GM10266 (cell line): ENCODE measurements around the gene ROBO2.

Experiments
- DNase-seq: peaks from one replicate; pipeline ENCODE4 v3.0.0; 2012; ENCODE audit errors: extremely low spot score
- TF ChIP-seq, protein P1 (sequence below): IDR thresholded peaks from 2 replicates; pipeline ENCODE4 v1.5.1; 2012; ENCODE audit warnings: mild to moderate bottlenecking, low read depth; ENCODE audit not compliant: control insufficient read depth, insufficient read depth; ENCODE audit errors: missing control alignments

Gene ROBO2, protein sequence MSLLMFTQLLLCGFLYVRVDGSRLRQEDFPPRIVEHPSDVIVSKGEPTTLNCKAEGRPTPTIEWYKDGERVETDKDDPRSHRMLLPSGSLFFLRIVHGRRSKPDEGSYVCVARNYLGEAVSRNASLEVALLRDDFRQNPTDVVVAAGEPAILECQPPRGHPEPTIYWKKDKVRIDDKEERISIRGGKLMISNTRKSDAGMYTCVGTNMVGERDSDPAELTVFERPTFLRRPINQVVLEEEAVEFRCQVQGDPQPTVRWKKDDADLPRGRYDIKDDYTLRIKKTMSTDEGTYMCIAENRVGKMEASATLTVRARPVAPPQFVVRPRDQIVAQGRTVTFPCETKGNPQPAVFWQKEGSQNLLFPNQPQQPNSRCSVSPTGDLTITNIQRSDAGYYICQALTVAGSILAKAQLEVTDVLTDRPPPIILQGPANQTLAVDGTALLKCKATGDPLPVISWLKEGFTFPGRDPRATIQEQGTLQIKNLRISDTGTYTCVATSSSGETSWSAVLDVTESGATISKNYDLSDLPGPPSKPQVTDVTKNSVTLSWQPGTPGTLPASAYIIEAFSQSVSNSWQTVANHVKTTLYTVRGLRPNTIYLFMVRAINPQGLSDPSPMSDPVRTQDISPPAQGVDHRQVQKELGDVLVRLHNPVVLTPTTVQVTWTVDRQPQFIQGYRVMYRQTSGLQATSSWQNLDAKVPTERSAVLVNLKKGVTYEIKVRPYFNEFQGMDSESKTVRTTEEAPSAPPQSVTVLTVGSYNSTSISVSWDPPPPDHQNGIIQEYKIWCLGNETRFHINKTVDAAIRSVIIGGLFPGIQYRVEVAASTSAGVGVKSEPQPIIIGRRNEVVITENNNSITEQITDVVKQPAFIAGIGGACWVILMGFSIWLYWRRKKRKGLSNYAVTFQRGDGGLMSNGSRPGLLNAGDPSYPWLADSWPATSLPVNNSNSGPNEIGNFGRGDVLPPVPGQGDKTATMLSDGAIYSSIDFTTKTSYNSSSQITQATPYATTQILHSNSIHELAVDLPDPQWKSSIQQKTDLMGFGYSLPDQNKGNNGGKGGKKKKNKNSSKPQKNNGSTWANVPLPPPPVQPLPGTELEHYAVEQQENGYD (N-terminal part only)

DNA sequence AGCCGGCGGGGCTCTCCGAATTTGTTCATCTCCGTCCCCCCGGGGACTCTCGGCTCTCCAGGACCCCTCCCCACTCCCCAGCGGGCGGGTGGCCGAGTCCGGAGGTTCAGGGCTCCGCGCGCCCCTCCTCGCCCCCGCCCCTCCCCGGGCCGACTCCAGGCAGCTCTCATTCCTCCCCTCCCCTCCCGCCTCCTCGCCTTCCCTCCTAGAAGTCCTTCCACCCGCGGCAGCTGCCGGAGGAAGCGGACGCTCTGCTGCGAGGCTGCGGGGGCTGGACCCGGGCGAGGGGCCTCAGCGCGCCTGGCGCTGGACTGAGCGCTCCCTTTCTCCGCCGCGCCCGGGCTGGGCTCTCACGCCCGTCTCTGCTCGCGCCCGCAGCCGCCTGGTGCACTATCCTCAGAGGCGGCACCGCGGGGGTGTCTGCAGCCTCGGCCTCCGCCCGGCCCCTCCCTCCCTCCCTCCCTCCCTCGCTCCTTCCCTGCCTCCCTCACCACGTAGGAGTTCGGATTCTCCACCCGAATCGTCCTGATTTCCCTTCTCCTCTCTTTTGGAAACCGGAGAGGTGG, at the start of gene ROBO2:
Gene ROBO2 (plus strand): TSS at position 494 of the 566 bp plus-strand sequence. CDS start 687 bp downstream, outside the sequence.
- TF ChIP-seq, protein P1, sequence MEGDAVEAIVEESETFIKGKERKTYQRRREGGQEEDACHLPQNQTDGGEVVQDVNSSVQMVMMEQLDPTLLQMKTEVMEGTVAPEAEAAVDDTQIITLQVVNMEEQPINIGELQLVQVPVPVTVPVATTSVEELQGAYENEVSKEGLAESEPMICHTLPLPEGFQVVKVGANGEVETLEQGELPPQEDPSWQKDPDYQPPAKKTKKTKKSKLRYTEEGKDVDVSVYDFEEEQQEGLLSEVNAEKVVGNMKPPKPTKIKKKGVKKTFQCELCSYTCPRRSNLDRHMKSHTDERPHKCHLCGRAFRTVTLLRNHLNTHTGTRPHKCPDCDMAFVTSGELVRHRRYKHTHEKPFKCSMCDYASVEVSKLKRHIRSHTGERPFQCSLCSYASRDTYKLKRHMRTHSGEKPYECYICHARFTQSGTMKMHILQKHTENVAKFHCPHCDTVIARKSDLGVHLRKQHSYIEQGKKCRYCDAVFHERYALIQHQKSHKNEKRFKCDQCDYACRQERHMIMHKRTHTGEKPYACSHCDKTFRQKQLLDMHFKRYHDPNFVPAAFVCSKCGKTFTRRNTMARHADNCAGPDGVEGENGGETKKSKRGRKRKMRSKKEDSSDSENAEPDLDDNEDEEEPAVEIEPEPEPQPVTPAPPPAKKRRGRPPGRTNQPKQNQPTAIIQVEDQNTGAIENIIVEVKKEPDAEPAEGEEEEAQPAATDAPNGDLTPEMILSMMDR = no peak
- DNase-seq = no peak

DNA sequence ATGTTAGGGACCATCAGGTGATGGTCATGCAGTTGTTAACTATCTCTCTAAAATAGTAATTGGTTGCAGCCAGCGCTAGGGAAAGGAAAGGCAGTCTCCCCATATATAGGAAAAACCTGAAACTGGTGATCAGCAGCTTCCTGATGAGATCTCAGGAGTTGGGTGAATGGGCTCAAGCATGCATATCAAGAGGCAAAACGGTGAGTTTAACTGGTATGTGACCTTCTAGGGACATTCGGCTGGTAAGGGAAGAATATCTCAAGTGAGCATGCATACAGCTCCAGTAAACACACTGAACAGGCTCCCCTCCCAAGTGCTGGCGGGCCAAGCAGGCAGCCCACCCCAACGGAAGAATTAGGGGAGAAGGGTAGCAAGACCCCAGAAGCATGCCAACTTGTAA, 49.3 kb upstream of the ROBO2 start:
- TF ChIP-seq, protein P1 = no peak
- no peak for DNase-seq

DNA sequence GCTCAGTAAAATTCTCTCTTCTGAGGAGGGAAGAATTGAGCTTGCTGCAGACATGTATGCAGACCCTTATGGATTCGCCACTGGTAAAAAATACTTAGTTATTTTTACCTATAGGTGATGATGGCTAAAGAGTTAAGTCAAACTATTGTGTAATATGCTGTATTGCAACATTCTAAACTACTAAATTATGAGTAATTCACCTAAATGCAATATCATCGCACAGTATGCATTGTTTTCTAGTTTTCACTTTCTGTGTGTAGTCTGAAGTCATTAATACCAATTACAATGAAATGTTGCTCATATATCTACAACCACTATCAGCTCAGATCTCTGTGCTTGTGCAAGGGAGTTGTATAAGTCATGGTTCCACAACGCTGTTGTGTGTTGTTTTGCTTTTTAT, 48.7 kb upstream of the ROBO2 start:
- DNase-seq = no peak
- TF ChIP-seq, protein P1 = no peak

DNA sequence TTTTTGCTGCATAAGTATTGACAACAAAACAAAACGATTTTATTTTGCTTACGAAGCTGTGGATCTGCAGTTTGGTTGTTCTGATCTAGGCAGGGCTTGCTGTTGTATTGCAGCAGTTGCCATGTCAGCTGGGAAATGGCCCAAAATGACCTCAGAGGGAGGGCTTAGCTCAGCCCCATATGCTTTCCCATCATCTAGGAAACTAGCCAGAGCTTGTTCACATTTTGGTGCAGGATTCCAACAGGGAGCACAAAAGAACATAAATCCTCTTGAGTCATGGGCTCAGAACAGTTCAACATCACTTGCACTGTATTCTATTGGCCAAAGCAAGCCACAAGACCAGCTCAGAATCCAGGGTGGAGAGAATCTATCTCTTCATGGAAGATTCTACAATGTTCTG, 42.2 kb upstream of the ROBO2 start:
- no peak for DNase-seq
- TF ChIP-seq, protein P1 = no peak

DNA sequence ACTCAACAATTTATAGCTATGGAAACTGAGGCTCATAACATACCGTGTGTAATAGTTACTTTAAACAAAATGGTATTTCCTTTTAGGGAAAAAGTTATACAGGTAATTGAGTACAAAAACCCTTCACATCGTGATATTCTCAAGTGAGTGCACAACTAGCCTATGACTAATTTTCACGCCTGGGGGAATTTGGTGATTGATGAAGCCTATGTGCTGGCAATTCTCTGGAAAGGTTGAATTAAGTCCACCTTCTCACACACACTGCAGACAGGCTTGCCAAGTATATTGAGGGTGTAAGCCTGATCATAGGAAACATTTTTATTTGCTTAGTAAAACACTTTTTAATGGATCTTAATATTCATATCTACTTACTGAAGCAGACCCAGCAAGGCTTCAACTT, 41.3 kb upstream of the ROBO2 start:
- TF ChIP-seq, protein P1 = no peak
- no peak for DNase-seq

DNA sequence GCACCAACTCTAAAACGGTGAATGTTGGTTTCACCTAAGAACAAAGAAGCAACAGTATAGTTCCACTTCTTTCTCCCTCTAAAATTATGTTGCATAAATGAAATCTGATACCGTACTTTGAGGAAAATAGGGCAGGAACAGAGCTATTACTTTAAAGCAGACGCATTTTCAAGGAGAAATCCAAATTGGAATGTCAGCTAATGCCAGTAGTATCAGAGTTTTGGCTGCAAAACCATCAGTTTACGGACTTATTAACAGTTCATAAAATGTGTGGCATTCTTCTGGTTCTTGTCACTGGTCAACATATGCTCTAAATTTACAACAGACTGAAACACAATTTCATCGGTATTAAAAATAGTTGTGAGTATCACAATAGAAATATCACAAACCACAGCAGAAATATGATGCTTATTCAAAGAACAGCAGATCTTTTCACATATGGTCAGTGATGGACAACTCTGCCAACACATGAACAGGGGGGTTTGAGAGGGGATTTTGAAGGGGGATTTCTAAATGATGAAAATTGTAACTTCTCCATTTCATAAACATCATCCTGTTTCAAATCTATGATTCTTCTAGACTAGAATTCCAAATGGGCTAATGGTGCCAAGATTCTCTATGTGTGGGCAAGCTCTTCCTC, 38.7 kb upstream of the ROBO2 start:
- TF ChIP-seq, protein P1 = no peak
- DNase-seq = no peak
